Ramos (cell line): ENCODE measurements around the gene PSG4.
"Not testable (repeated sequence)": the region's sequence is repeated elsewhere in the genome, so short reads cannot be mapped to it uniquely, and the experiment has no call there.

Experiments used
- in situ Hi-C: fragments of 300-500 bp; cut with MboI; formaldehyde crosslinking; loops from one replicate; pipeline ENCODE4 v1.14.3; 2022; ENCODE audit warnings: low sequenced_read_pairs; ENCODE audit not compliant: unreplicated experiment

Gene PSG4

GRCh38 chr19:43205471-43206105, at the start of gene PSG4:
TSS of gene PSG4 (minus strand) at chr19:43205638. CDS start at chr19:43205536, 102 bp downstream.
- in situ Hi-C loops: not testable (repeated sequence)

- in situ Hi-C loops: not testable (repeated sequence)
Measured at GRCh38 chr19:43251428-43251827, 46.0 kb upstream of the PSG4 start.

DNA sequence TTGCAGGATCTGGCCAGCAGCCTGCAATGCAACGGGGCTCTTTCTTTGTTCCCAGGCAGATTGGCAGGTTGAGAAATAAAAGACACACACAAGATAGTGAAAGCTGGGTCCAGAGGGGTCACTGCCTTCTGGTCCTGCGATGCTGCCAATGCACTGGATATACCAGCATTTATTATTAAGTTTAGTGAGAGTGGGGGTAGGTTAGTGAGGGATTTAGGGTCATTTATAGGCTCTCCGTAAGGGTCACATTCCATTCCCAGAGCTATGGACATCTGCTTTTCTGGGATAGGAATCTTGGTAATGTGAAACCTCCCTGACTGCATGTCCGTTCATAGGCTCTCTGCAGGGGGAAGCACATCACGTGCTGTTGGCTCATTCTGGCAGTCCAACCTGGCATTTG, 44.9 kb upstream of the PSG4 start:
- in situ Hi-C loops: not testable (repeated sequence)

GRCh38 chr19:43248635-43249002, 43.2 kb upstream of the PSG4 start:
- in situ Hi-C loops: not testable (repeated sequence)

- in situ Hi-C loops: not testable (repeated sequence)
Measured at GRCh38 chr19:43247243-43247880, 41.9 kb upstream of the PSG4 start.

DNA sequence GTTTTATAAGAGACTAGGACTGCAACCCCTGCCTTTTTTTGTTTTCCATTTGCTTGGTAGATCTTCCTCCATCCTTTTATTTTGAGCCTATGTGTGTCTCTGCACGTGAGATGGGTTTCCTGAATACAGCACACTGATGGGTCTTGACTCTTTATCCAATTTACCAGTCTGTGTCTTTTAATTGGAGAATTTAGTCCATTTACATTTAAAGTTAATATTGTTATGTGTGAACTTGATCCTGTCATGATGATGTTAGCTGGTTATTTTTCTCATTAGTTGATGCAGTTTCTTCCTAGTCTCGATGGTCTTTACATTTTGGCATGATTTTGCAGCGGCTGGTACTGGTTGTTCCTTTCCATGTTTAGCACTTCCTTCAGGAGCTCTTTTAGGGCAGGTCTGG, 40.4 kb upstream of the PSG4 start:
- in situ Hi-C loops: not testable (repeated sequence)

DNA sequence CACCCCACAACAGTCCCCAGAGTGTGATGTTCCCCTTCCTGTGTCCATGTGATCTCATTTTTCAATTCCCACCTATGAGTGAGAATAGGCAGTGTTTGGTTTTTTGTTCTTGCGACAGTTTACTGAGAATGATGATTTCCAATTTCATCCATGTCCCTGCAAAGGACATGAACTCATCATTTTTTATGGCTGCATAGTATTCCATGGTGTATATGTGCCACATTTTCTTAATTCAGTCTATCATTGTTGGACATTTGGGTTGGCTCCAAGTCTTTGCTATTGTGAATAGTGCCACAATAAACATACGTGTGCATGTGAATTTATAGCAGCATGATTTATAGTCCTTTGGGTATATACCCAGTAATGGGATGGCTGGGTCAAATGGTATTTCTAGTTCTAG, 36.8 kb upstream of the PSG4 start:
- in situ Hi-C loops: not testable (repeated sequence)

DNA sequence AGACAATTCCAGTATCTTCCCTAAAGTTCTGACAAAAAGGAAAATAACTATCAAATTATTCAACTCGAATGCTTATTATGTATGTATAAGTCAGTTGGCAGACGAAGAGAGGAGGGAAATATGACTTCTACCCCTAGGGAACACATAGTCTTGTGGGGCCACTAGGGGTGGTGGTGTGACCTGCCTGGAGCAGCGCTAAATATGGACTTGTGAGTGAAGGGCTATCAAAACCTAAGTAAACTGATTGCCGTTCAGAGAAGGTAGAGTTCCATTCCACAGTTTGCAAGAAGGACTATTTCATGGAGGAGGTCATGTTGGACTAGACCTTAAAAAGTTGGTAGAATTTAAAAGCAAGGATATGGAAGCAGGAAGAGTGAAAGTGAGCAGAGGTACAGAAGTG, 32.8 kb upstream of the PSG4 start:
- in situ Hi-C loops: not testable (repeated sequence)

GRCh38 chr19:43235686-43236085, 30.2 kb upstream of the PSG4 start:
- in situ Hi-C loops: not testable (repeated sequence)

DNA sequence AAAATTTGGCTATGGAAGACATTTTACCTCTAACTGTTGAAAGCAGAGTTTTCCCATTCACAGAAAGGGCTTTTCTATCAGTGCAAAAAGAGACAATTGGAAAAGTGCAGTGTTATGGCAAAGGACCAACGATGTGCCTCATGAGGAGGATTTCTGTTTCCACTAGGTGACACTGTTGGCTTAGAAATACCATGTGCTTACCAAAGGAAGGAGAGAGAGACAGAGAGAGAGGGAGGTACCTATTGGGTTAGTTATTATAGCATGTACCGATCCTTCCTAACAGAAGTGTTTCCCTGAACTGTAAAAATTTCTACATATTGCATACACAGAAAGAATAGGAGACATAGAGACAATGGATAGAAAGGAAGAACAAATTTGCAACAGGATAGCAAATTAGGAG, 23.9 kb upstream of the PSG4 start:
- in situ Hi-C loops: no loop called here

GRCh38 chr19:43228730-43229129, 23.3 kb upstream of the PSG4 start:
- in situ Hi-C loops: not testable (repeated sequence)

GRCh38 chr19:43226986-43227385, 21.5 kb upstream of the PSG4 start:
- in situ Hi-C loops: not testable (repeated sequence)

GRCh38 chr19:43224855-43225253, 19.4 kb upstream of the PSG4 start:
- in situ Hi-C loops: no loop called here

- in situ Hi-C loops: not testable (repeated sequence)
Measured at GRCh38 chr19:43224201-43224854, 18.9 kb upstream of the PSG4 start.

DNA sequence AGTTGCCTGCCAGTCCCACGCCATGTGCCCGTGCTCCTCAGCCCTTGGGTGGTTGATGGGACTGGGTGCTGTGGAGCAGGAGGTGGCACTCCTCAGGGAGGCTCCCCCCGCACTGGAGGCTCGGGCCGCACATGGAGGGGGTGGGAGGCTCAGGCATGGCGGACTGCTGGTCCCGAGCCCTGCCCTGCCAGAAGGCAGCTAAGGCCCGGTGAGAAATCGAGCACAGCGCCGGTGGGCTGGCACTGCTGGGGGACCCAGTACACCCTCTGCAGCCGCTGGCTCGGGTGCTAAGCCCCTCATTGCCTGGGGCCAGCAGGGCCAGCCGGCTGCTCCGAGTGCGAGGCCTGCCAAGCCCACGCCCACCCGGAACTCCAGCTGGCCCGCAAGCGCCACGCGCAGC, 16.5 kb upstream of the PSG4 start:
- in situ Hi-C loops: not testable (repeated sequence)

GRCh38 chr19:43219136-43219535, 13.7 kb upstream of the PSG4 start:
- in situ Hi-C loops: not testable (repeated sequence)

DNA sequence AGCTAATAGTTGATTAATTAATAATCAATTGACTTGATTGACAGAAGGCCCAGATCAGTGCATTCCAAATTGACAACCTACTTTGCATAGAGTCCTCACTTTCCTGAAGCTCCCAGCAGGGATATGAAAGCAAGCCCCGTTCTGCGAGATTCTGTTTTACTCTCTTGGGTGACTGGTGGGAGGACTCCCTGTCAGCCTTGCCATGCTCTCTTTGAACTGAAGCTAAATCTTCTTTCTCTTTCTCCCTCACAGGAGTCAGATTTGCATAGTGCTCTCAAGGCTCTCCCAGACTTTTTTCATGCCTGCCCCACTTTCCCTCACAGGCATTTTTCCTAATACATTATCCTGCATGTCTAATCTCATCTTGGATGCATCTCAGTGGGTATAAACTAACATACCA, 10.4 kb upstream of the PSG4 start:
- in situ Hi-C loops: not testable (repeated sequence)

GRCh38 chr19:43207991-43208390, 2.6 kb upstream of the PSG4 start:
- in situ Hi-C loops: no loop called here

GRCh38 chr19:43207174-43207573, 1.7 kb upstream of the PSG4 start:
- in situ Hi-C loops: not testable (repeated sequence)

- in situ Hi-C loops: not testable (repeated sequence)
Measured at GRCh38 chr19:43203611-43204010, 1.8 kb downstream of the PSG4 start.

- in situ Hi-C loops: not testable (repeated sequence)
Measured at GRCh38 chr19:43201891-43202290, 3.5 kb downstream of the PSG4 start.
